H1 (cell line): Measurements from ENCODE around the gene BABAM2. TPM values are rescaled to one million over a fixed set of nuclear protein-coding genes. Genes with fewer than 3 reads are reported as not detected.

Experiments used
- CTCF ChIA-PET: fragments of 300-600 bp; sonication (Branson Sonifier 250); formaldehyde crosslinking; loops from one replicate; lab custom pipeline; 2021; ENCODE audit not compliant: partially characterized antibody; lab: Charles Lee
- POLR2A ChIA-PET: fragments of 300-600 bp; sonication (Branson Sonifier 250); formaldehyde crosslinking; loops from one replicate; lab custom pipeline; 2021; ENCODE audit warnings: inconsistent platforms; ENCODE audit not compliant: partially characterized antibody; lab: Charles Lee
- DNase-seq, 2 experiments: peaks; one replicate each; pipeline versions ENCODE4 v3.0.0 to v3.0.0-alpha.2; 2010 to 2022; ENCODE audit warnings: low spot score in 2 of 2, low read depth in 1 of 2, mixed read lengths in 1 of 2
- FAIRE-seq: peaks from 2 replicates; lab custom pipeline; 2011; peaks lifted over from hg19 to GRCh38; lab: Jason Lieb, UNC
- H2AFZ ChIP-seq: 2 replicates; pipeline ENCODE4 v1.8.1; 2012; ENCODE audit warnings: low read length, inconsistent platforms
- H2AK5ac ChIP-seq: 2 replicates; pipeline ENCODE4 v1.6.1; 2013; ENCODE audit warnings: low read depth, low read length
- H2BK120ac ChIP-seq: replicated peaks from 2 replicates; pipeline ENCODE3; 2013; ENCODE audit warnings: low read depth, low read length, inconsistent platforms
- H2BK12ac ChIP-seq: 2 replicates; pipeline ENCODE4 v1.6.1; 2013; ENCODE audit warnings: low read depth, low read length
- H2BK15ac ChIP-seq: 2 replicates; pipeline ENCODE4 v1.6.1; 2013; ENCODE audit warnings: low read length
- H2BK20ac ChIP-seq: 2 replicates; pipeline ENCODE4 v1.6.1; 2013; ENCODE audit warnings: low read length
- H2BK5ac ChIP-seq: 2 replicates; pipeline ENCODE4 v1.6.1; 2013; ENCODE audit warnings: low read depth, low read length
- H3K14ac ChIP-seq: 2 replicates; pipeline ENCODE4 v1.6.1; 2013; ENCODE audit warnings: inconsistent platforms; ENCODE audit not compliant: insufficient read length
- H3K18ac ChIP-seq: 2 replicates; pipeline ENCODE4 v1.6.1; 2013; ENCODE audit warnings: low read length; ENCODE audit errors: extremely low read depth
- H3K23ac ChIP-seq: 2 replicates; pipeline ENCODE4 v1.6.1; 2013; ENCODE audit warnings: inconsistent platforms; ENCODE audit not compliant: insufficient read length
- H3K23me2 ChIP-seq: 2 replicates; pipeline ENCODE4 v1.6.1; 2013; ENCODE audit warnings: low read depth, low read length
- H3K27ac ChIP-seq: 2 replicates; pipeline ENCODE4 v1.6.1; 2011; ENCODE audit warnings: low read depth, low read length, inconsistent platforms
- H3K27me3 ChIP-seq, 4 experiments: replicated peaks in 1 of 4; 1 replicate in 1 of 4; 2 replicates in 3 of 4; pipeline versions ENCODE4 v1.6.1 to v1.8.1; 2011 to 2013; ENCODE audit warnings: low read length in 3 of 4, mild to moderate bottlenecking in 3 of 4, inconsistent platforms in 2 of 4, mixed read lengths in 2 of 4, moderate library complexity in 1 of 4; ENCODE audit not compliant: control insufficient read depth in 3 of 4, insufficient read depth in 3 of 4; ENCODE audit errors: extremely low read depth in 1 of 4
- H3K36me3 ChIP-seq, 4 experiments: 2 replicates each; pipeline versions ENCODE4 v1.6.1 to v1.8.1; 2011 to 2013; ENCODE audit warnings: mild to moderate bottlenecking in 4 of 4, low read length in 3 of 4, moderate library complexity in 2 of 4, control low read depth in 1 of 4, inconsistent platforms in 1 of 4; ENCODE audit not compliant: insufficient read depth in 4 of 4, control insufficient read depth in 2 of 4
- H3K4ac ChIP-seq: replicated peaks from 2 replicates; pipeline ENCODE3; 2013; ENCODE audit warnings: low read length, low read depth, mixed read lengths, inconsistent platforms; ENCODE audit not compliant: insufficient read length
- H3K4me1 ChIP-seq, 4 experiments: replicated peaks in 1 of 4; 1 replicate in 1 of 4; 2 replicates in 3 of 4; pipeline versions ENCODE4 v1.6.1 to v1.8.1; 2011 to 2013; ENCODE audit warnings: low read length in 3 of 4, inconsistent platforms in 2 of 4, mixed read lengths in 1 of 4; ENCODE audit not compliant: insufficient read depth in 4 of 4, control insufficient read depth in 3 of 4
- H3K4me2 ChIP-seq, 2 experiments: 2 replicates each; pipeline versions ENCODE4 v1.6.1 to v1.8.1; 2011 to 2013; ENCODE audit warnings: low read depth in 2 of 2, low read length in 2 of 2, control low read depth in 1 of 2, inconsistent platforms in 1 of 2, mild to moderate bottlenecking in 1 of 2; ENCODE audit not compliant: insufficient read depth in 1 of 2
- H3K4me3 ChIP-seq, 4 experiments: fragments of 200-600, 300-600 bp in 1 of 4; sonication (generic), shearing (Covaris generic), sonication (Bioruptor Twin) in 1 of 4; 2 replicates each; pipeline versions ENCODE4 v1.5.1 to v1.8.1; 2011 to 2016; ENCODE audit warnings: low read length in 4 of 4, low read depth in 3 of 4, control low read depth in 2 of 4, inconsistent platforms in 2 of 4, mild to moderate bottlenecking in 2 of 4, mixed read lengths in 1 of 4, moderate library complexity in 1 of 4; ENCODE audit not compliant: insufficient read depth in 2 of 4; ENCODE audit errors: extremely low read depth in 1 of 4
- H3K56ac ChIP-seq: replicated peaks from 2 replicates; pipeline ENCODE3; 2013; ENCODE audit warnings: low read depth, mild to moderate bottlenecking, mixed read lengths, low read length, inconsistent platforms; ENCODE audit not compliant: insufficient read length
- H3K79me1 ChIP-seq: 2 replicates; pipeline ENCODE4 v1.6.1; 2013; ENCODE audit warnings: low read depth, low read length, control low read depth
- H3K79me2 ChIP-seq, 2 experiments: 2 replicates each; pipeline versions ENCODE4 v1.6.1 to v1.8.1; 2012 to 2013; ENCODE audit warnings: low read length in 2 of 2, mild to moderate bottlenecking in 2 of 2, inconsistent platforms in 1 of 2; ENCODE audit not compliant: insufficient read depth in 2 of 2, control insufficient read depth in 1 of 2
- H3K9ac ChIP-seq, 4 experiments: replicated peaks in 1 of 4; 1 replicate in 1 of 4; 2 replicates in 3 of 4; pipeline versions ENCODE4 v1.6.1 to v1.8.1; 2011 to 2013; ENCODE audit warnings: low read depth in 3 of 4, low read length in 3 of 4, control low read depth in 2 of 4, mild to moderate bottlenecking in 2 of 4, moderate library complexity in 2 of 4, inconsistent platforms in 1 of 4; ENCODE audit errors: extremely low read depth in 1 of 4
- H3K9me3 ChIP-seq, 2 experiments: 2 replicates each; pipeline versions ENCODE4 v1.6.1 to v1.8.1; 2012 to 2013; ENCODE audit warnings: mild to moderate bottlenecking in 2 of 2, moderate library complexity in 2 of 2, control low read depth in 1 of 2, inconsistent platforms in 1 of 2, low read depth in 1 of 2, low read length in 1 of 2, mixed read lengths in 1 of 2; ENCODE audit not compliant: insufficient read depth in 2 of 2
- H4K20me1 ChIP-seq, 2 experiments: replicated peaks in 1 of 2; 2 replicates each; pipeline versions ENCODE3 to v1.8.1; 2011 to 2013; ENCODE audit warnings: inconsistent platforms in 2 of 2, low read length in 2 of 2, mild to moderate bottlenecking in 1 of 2; ENCODE audit not compliant: insufficient read depth in 2 of 2, control insufficient read depth in 1 of 2
- H4K5ac ChIP-seq: 2 replicates; pipeline ENCODE4 v1.6.1; 2013; ENCODE audit warnings: low read length, low read depth, mixed read lengths, inconsistent platforms; ENCODE audit not compliant: insufficient read length
- H4K8ac ChIP-seq: 2 replicates; pipeline ENCODE4 v1.8.0; 2013; ENCODE audit warnings: mild to moderate bottlenecking, moderate library complexity, low read length, inconsistent platforms; ENCODE audit not compliant: insufficient read depth; ENCODE audit errors: extremely low read depth
- H4K91ac ChIP-seq: replicated peaks from 2 replicates; pipeline ENCODE3; 2013; ENCODE audit warnings: low read length, mixed read lengths, inconsistent platforms; ENCODE audit not compliant: insufficient read length
- BACH1 ChIP-seq: IDR thresholded peaks from 2 replicates; pipeline ENCODE4 v1.6.1; 2012; ENCODE audit warnings: low read length, improper control_type of control experiment
- CBX8 ChIP-seq: fragments of 300-800, 300-1000 bp; sonication (generic); IDR thresholded peaks from 2 replicates; pipeline ENCODE4 v1.7.1; 2016; ENCODE audit warnings: low read depth, low read length, borderline replicate concordance
- CEBPB ChIP-seq: IDR thresholded peaks from 2 replicates; pipeline ENCODE4 v1.6.1; 2012; ENCODE audit warnings: low read depth, low read length
- CHD2 ChIP-seq: IDR thresholded peaks from 2 replicates; pipeline ENCODE4 v1.6.1; 2012; ENCODE audit warnings: low read length, improper control_type of control experiment
- CREB1 ChIP-seq: IDR thresholded peaks from 2 replicates; pipeline ENCODE4 v1.6.1; 2012; ENCODE audit warnings: inconsistent platforms
- HDAC6 ChIP-seq: IDR thresholded peaks from one replicate; pipeline ENCODE4 v1.7.1; 2012; ENCODE audit warnings: low read depth, mild to moderate bottlenecking, inconsistent platforms, low read length, moderate library complexity
- JUND ChIP-seq: IDR thresholded peaks from 2 replicates; pipeline ENCODE4 v1.6.1; 2011; ENCODE audit warnings: mild to moderate bottlenecking, improper control_type of control experiment, low read length
- POLR2A ChIP-seq, 2 experiments: IDR thresholded peaks; 1 replicate in 1 of 2; 2 replicates in 1 of 2; pipeline ENCODE4 v1.6.1; 2011; ENCODE audit warnings: low read depth in 2 of 2, low read length in 2 of 2, mild to moderate bottlenecking in 2 of 2; ENCODE audit errors: control extremely low read depth in 1 of 2
- RBBP5 ChIP-seq: IDR thresholded peaks from 2 replicates; pipeline ENCODE4 v1.7.1; 2012; ENCODE audit warnings: low read depth, mild to moderate bottlenecking, inconsistent platforms, low read length, moderate library complexity, borderline replicate concordance
- TCF12 ChIP-seq: IDR thresholded peaks from 2 replicates; pipeline ENCODE4 v1.6.1; 2011; ENCODE audit warnings: low read depth, mild to moderate bottlenecking, low read length
- WGBS, 2 experiments: shearing (Covaris generic) in 1 of 2; methylation state at CpG; one replicate each; pipeline versions ENCODE4 v1.1.6 to v1.1.7; 2013 to 2015; ENCODE audit warnings: low lambda C conversion rate in 2 of 2, mixed read lengths in 2 of 2, inconsistent platforms in 1 of 2, low coverage in 1 of 2, missing lambda C conversion rate in 1 of 2; ENCODE audit not compliant: insufficient replicate concordance in 2 of 2, insufficient coverage in 1 of 2, insufficient read length in 1 of 2; ENCODE audit errors: extremely low coverage in 1 of 2, missing lambda C conversion rate in 1 of 2; 5-methylcytosine and 5-hydroxymethylcytosine counted together
- polyA plus RNA-seq, 7 experiments: library from polyadenylated mRNA; depleted of rRNA in 3 of 7; stranded (reverse) in 5 of 7; unstranded in 2 of 7; fragments of >200 nt in 5 of 7; fragments of 200-250 nt in 2 of 7; gene quantifications; 1 replicate in 5 of 7; 2 replicates in 1 of 7; 4 replicates in 1 of 7; pipeline versions ENCODE4 v1.2.1 to v1.2.3, GENCODE V29; 2011 to 2013; ENCODE audit warnings: missing spikeins in 2 of 7, mixed read lengths in 2 of 7
- total RNA-seq: library from RNA; stranded (reverse); fragmentation: NEBNext Ultra II Directional; extraction: Animal tissue kit (Norgen Biotek cat#: 25700); gene quantifications from 2 replicates; pipeline ENCODE4 v1.2.1, GENCODE V29; 2021
- TF ChIP-seq, protein P1 (sequence below), 3 experiments: IDR thresholded peaks; 1 replicate in 2 of 3; 2 replicates in 1 of 3; pipeline versions ENCODE4 v1.5.1 to v1.6.1; 2011; ENCODE audit warnings: low read length in 3 of 3, mild to moderate bottlenecking in 3 of 3, inconsistent platforms in 2 of 3, low read depth in 1 of 3, moderate library complexity in 1 of 3; ENCODE audit not compliant: insufficient read depth in 1 of 3; ENCODE audit errors: control extremely low read depth in 1 of 3
- TF ChIP-seq, protein P2 (sequence below): IDR thresholded peaks from 2 replicates; pipeline ENCODE4 v1.6.1; 2012; ENCODE audit warnings: inconsistent platforms

Gene BABAM2
- total and polyA plus RNA-seq, 2 of the 8 experiments (the other 6 are each of a cell fraction or from before 2014, with no cell fraction given) = 15.8 to 20.9 TPM

DNA sequence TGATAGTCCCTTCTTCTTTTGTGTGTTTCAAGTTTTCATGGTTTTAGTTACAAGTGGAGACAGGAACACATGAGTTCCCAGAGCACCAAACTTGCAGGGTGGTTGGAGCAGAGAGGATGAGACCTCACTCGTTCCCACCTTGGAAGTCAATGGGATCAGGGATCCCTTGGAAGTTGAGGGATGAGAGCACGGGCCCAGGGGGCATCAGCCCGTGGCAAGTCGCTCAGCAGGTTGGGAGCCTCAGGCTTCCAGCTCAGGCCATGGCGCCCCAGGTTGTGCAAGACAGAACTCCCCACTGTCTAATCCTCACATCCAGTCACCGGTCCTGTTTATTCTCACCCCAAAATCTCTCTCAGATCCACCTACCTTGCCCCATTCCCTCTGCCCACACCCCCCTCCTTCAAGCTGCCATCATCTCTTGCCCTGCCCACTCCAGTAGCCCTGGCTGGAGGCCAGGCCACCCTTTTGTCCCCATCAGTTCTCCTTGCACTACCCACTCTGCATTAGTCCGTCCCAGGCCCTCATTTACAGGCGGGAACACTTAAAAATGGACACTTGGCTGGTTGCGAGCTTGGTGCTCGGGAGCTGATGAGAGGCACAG lies 464.5 kb downstream of the BABAM2 start:
- H3K27ac ChIP-seq = no peak overlapping the region
- no peaks in the 10 kb centered on the region for H3K36me3 ChIP-seq
- peaks cover 0 to 6% (median 2%) of the 10 kb centered on the region in 4 experiments; a peak in 5 of 7 replicates for H3K4me1 ChIP-seq
- no peak overlapping the region for H2AK5ac ChIP-seq
- no peaks in the 10 kb centered on the region for H3K79me1 ChIP-seq
- no peak overlapping the region for H3K4me2 ChIP-seq
- no peak for DNase-seq
- H4K5ac ChIP-seq = no peak overlapping the region
- H2BK12ac ChIP-seq = 0 out of 2 replicates have a peak overlapping the region, but pooled peaks have one; percentile 17
- no peak overlapping the region for H3K18ac ChIP-seq
- no peak overlapping the region for H2BK20ac ChIP-seq
- no peaks in the 10 kb centered on the region for H3K79me2 ChIP-seq
- no peak overlapping the region for H3K4me3 ChIP-seq
- CTCF ChIA-PET = interaction anchor here (1.0 to 1.1 kb wide), 3 partner anchors 13 to 42 kb away, joined by 4 to 5 read pairs (median 4); no protein-coding TSS in a partner anchor
- no peaks in the 10 kb centered on the region for H3K9me3 ChIP-seq
- peak overlapping the region; percentile 15; the same call in 1 of the 2 replicates for H4K8ac ChIP-seq
- no peaks in the 10 kb centered on the region for H4K20me1 ChIP-seq
- H2BK5ac ChIP-seq = no peak overlapping the region
- POLR2A ChIA-PET = no interaction called here
- H2BK120ac ChIP-seq = no peak overlapping the region
- H4K91ac ChIP-seq = no peak overlapping the region
- no peaks in the 10 kb centered on the region for H3K23me2 ChIP-seq
- no peak overlapping the region for H3K56ac ChIP-seq
- H3K23ac ChIP-seq = no peak overlapping the region
- H3K9ac ChIP-seq = no peak overlapping the region
- H3K27me3 ChIP-seq = no peaks in the 10 kb centered on the region
- no peak overlapping the region for H2AFZ ChIP-seq
- 88% methylated on average over 10 of the region's 10 CpGs; no CpG with 5 or more reads in 1 of the 2 experiments for WGBS, 2 experiments
- H3K4ac ChIP-seq = no peak overlapping the region
- FAIRE-seq = no peak
- H3K14ac ChIP-seq = no peak overlapping the region
- no peak overlapping the region for H2BK15ac ChIP-seq
- TF ChIP-seq CREB1 (no peak), CEBPB (no peak), CBX8 (no peak), CHD2 (no peak), BACH1 (no peak), RBBP5 (no peak), JUND (no peak), POLR2A (IDR thresholded peaks at IDR 0.05; ENCODE audit: control extremely low read depth in 1 of 2, low read depth in 2 of 2, low read length in 2 of 2) (no peak), HDAC6 (no peak), TCF12 (no peak)
- TF ChIP-seq, protein P1, sequence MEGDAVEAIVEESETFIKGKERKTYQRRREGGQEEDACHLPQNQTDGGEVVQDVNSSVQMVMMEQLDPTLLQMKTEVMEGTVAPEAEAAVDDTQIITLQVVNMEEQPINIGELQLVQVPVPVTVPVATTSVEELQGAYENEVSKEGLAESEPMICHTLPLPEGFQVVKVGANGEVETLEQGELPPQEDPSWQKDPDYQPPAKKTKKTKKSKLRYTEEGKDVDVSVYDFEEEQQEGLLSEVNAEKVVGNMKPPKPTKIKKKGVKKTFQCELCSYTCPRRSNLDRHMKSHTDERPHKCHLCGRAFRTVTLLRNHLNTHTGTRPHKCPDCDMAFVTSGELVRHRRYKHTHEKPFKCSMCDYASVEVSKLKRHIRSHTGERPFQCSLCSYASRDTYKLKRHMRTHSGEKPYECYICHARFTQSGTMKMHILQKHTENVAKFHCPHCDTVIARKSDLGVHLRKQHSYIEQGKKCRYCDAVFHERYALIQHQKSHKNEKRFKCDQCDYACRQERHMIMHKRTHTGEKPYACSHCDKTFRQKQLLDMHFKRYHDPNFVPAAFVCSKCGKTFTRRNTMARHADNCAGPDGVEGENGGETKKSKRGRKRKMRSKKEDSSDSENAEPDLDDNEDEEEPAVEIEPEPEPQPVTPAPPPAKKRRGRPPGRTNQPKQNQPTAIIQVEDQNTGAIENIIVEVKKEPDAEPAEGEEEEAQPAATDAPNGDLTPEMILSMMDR (IDR thresholded peaks at IDR 0.05; ENCODE audit: control extremely low read depth in 1 of 3, insufficient read depth in 1 of 3, low read depth in 1 of 3, low read length in 3 of 3) = no peak
- TF ChIP-seq, protein P2, sequence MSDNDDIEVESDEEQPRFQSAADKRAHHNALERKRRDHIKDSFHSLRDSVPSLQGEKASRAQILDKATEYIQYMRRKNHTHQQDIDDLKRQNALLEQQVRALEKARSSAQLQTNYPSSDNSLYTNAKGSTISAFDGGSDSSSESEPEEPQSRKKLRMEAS = no peak
